ENCODE data around the gene GRM8.

GRCh38 chr7:126806614-126807013 is 446.1 kb downstream of the GRM8 start:
- TF ChIP-seq CEBPB (IDR thresholded peaks at IDR 0.05) (no peak), CREB1 (IDR thresholded peaks at IDR 0.05; ENCODE audit: low read depth) (no peak), REST (IDR thresholded peaks at IDR 0.05; ENCODE audit: low read depth) (no peak), TCF12 (IDR thresholded peaks at IDR 0.05; ENCODE audit: low read depth) (no peak), ZBTB7A (IDR thresholded peaks at IDR 0.05; ENCODE audit: low read depth) (no peak), EP300 (IDR thresholded peaks at IDR 0.05; ENCODE audit: borderline replicate concordance) (no peak), YY1 (IDR thresholded peaks at IDR 0.05; ENCODE audit: low read depth) (no peak)

All from Ishikawa (cell line).